Urothelium cell line (cell line): Measurements from ENCODE around the gene JAGN1.
"Not testable (repeated sequence)": the region's sequence is repeated elsewhere in the genome, so short reads cannot be mapped to it uniquely, and the experiment has no call there.

Experiments used
- DNase-seq: peaks from one replicate; pipeline ENCODE4 v3.0.0; 2011; ENCODE audit warnings: low spot score, mixed read lengths
- FAIRE-seq: peaks from 2 replicates; lab custom pipeline; 2011; peaks lifted over from hg19 to GRCh38; lab: Jason Lieb, UNC

The JAGN1 gene

GRCh38 chr3:9890249-9891071 is at the start of gene JAGN1:
Gene JAGN1 (plus strand): TSS chr3:9890610. CDS start chr3:9890723, 113 bp downstream.
- FAIRE-seq, result no peak
- peak; percentile 92 for DNase-seq

GRCh38 chr3:9841015-9841414 is 49.4 kb upstream of the JAGN1 start:
- no peak for DNase-seq
- no peak for FAIRE-seq

GRCh38 chr3:9843715-9844438 is 46.5 kb upstream of the JAGN1 start, which contains the start of gene RPUSD3:
Gene RPUSD3 (minus strand): TSS chr3:9844008. CDS start chr3:9843990, 18 bp downstream.
- DNase-seq (peak; percentile 100), FAIRE-seq (no peak)

GRCh38 chr3:9846231-9846630 is 44.2 kb upstream of the JAGN1 start:
- no peak for FAIRE-seq
- no peak for DNase-seq

GRCh38 chr3:9846931-9847488 is 43.4 kb upstream of the JAGN1 start:
- no peak for FAIRE-seq
- no peak for DNase-seq

- not testable (repeated sequence) for FAIRE-seq, DNase-seq
Measured at GRCh38 chr3:9847870-9848269, 42.5 kb upstream of the JAGN1 start.

- not testable (repeated sequence) for FAIRE-seq
Measured at GRCh38 chr3:9848860-9849259, 41.5 kb upstream of the JAGN1 start.

GRCh38 chr3:9851383-9851782 is 39.0 kb upstream of the JAGN1 start:
- not testable (repeated sequence) for DNase-seq, FAIRE-seq

More at GRCh38 chr3:9848860-9849259, 41.5 kb upstream of the JAGN1 start:
- not testable (repeated sequence) for DNase-seq

GRCh38 chr3:9851926-9852325 is 38.5 kb upstream of the JAGN1 start:
- FAIRE-seq, DNase-seq: not testable (repeated sequence)

GRCh38 chr3:9852528-9852927 is 37.9 kb upstream of the JAGN1 start:
- no peak for FAIRE-seq

GRCh38 chr3:9854291-9854940 is 36.0 kb upstream of the JAGN1 start:
- DNase-seq, FAIRE-seq: not testable (repeated sequence)

More at GRCh38 chr3:9852528-9852927, 37.9 kb upstream of the JAGN1 start:
- no peak for DNase-seq

GRCh38 chr3:9855594-9855993 is 34.8 kb upstream of the JAGN1 start:
- FAIRE-seq (no peak), DNase-seq (no peak)

- no peak for FAIRE-seq
Measured at GRCh38 chr3:9859530-9860025, 30.8 kb upstream of the JAGN1 start.

GRCh38 chr3:9861201-9861600 is 29.2 kb upstream of the JAGN1 start:
- DNase-seq (no peak), FAIRE-seq (no peak)

More at GRCh38 chr3:9859530-9860025, 30.8 kb upstream of the JAGN1 start:
- no peak for DNase-seq

- FAIRE-seq (no peak), DNase-seq (no peak)
Measured at GRCh38 chr3:9861626-9862130, 28.7 kb upstream of the JAGN1 start.

GRCh38 chr3:9862391-9863057 is 27.9 kb upstream of the JAGN1 start:
- DNase-seq (no peak), FAIRE-seq (no peak)

GRCh38 chr3:9863058-9863772 is 27.2 kb upstream of the JAGN1 start:
- DNase-seq (no peak), FAIRE-seq (no peak)

GRCh38 chr3:9864200-9864927 is 26.0 kb upstream of the JAGN1 start:
- peak; percentile 36 for DNase-seq
- FAIRE-seq, result no peak
